Panc1 (cell line): ENCODE measurements around the gene LRFN3. TPM values are rescaled to one million over a fixed set of nuclear protein-coding genes. Genes with fewer than 3 reads are reported as not detected.

Source experiments
- ATAC-seq: fragments of 200-7000 bp; cut with Tn5 transposase; 2 replicates; pipeline ENCODE4 v1.9.1; 2020; ENCODE audit warnings: mild to moderate bottlenecking, moderate library complexity
- BruUV-seq: library from RNA; stranded (reverse); fragments of 400-500 nt; replicated peaks from 2 replicates; lab custom pipeline; 2021; lab: Mats Ljungman, UMichigan
- CTCF ChIA-PET: fragments of 300-600 bp; sonication (Branson Sonifier 250); formaldehyde crosslinking; loops from one replicate; lab custom pipeline; 2022; ENCODE audit warnings: antibody characterized with exemption; lab: Charles Lee
- POLR2A ChIA-PET: fragments of 300-600 bp; sonication (Branson Sonifier 250); formaldehyde crosslinking; loops from one replicate; lab custom pipeline; 2022; ENCODE audit warnings: antibody characterized with exemption; lab: Charles Lee
- DNase-seq: peaks from one replicate; pipeline ENCODE4 v3.0.0-alpha.2; 2010; ENCODE audit warnings: low read depth, low spot score
- H3K27ac ChIP-seq: 2 replicates; pipeline ENCODE4 v1.5.1; 2011; ENCODE audit warnings: mild to moderate bottlenecking, low read length, inconsistent platforms
- H3K27me3 ChIP-seq: fragments of 200-500 bp; sonication (Bioruptor generic); 2 replicates; pipeline ENCODE4 v1.6.0; 2014; ENCODE audit warnings: low read length, inconsistent platforms; ENCODE audit not compliant: control insufficient read depth, insufficient read depth
- H3K36me3 ChIP-seq: fragments of 200-500 bp; sonication (Bioruptor generic); 2 replicates; pipeline ENCODE4 v1.5.1; 2014; ENCODE audit warnings: inconsistent platforms, mild to moderate bottlenecking, low read length, moderate library complexity; ENCODE audit not compliant: control insufficient read depth, insufficient read depth
- H3K4me1 ChIP-seq: 2 replicates; pipeline ENCODE4 v1.5.1; 2011; ENCODE audit warnings: inconsistent platforms, mild to moderate bottlenecking, low read length, moderate library complexity; ENCODE audit not compliant: control insufficient read depth, insufficient read depth
- H3K4me3 ChIP-seq, 2 experiments: 2 replicates each; pipeline ENCODE4 v1.5.1; 2011 to 2012; ENCODE audit warnings: low read depth in 2 of 2, low read length in 2 of 2, mild to moderate bottlenecking in 2 of 2, inconsistent platforms in 1 of 2, moderate library complexity in 1 of 2
- H3K9me3 ChIP-seq: fragments of 200-500 bp; sonication (Bioruptor generic); 2 replicates; pipeline ENCODE4 v1.5.1; 2014; ENCODE audit warnings: low read depth, mild to moderate bottlenecking, inconsistent platforms, low read length, moderate library complexity; ENCODE audit not compliant: control insufficient read depth, insufficient read depth
- POLR2AphosphoS5 ChIP-seq: IDR thresholded peaks from 2 replicates; pipeline ENCODE4 v1.6.1; 2012; ENCODE audit warnings: mild to moderate bottlenecking, low read depth, low read length, moderate library complexity
- SIN3A ChIP-seq: IDR thresholded peaks from 2 replicates; pipeline ENCODE4 v1.6.1; 2012; ENCODE audit warnings: low read depth, mild to moderate bottlenecking, low read length, moderate library complexity, borderline replicate concordance; ENCODE audit not compliant: insufficient read depth
- TCF7L2 ChIP-seq: IDR thresholded peaks from 2 replicates; pipeline ENCODE4 v1.6.1; 2011; ENCODE audit warnings: mild to moderate bottlenecking, low read depth, low read length, inconsistent platforms
- in situ Hi-C: cut with HindIII; loops from 2 replicates; pipeline ENCODE4 v1.10.0; 2016; ENCODE audit warnings: low sequenced_read_pairs, low pct_unique_long_range_greater_than_20kb
- intact Hi-C: fragments of 100-400 bp; cut with micrococcal nuclease; formaldehyde crosslinking; loops from one replicate; pipeline ENCODE4 v1.10.0; 2022; ENCODE audit not compliant: unreplicated experiment
- total RNA-seq: library from RNA; stranded (reverse); gene quantifications from one replicate; pipeline ENCODE4 v1.2.1, GENCODE V29; 2021; ENCODE audit not compliant: unreplicated experiment
- TF ChIP-seq, protein P1 (sequence below), 2 experiments: IDR thresholded peaks; 2 replicates each; pipeline ENCODE4 v1.6.1; 2011 to 2012; ENCODE audit warnings: low read depth in 2 of 2, control low read depth in 1 of 2, low read length in 1 of 2, mild to moderate bottlenecking in 1 of 2, moderate library complexity in 1 of 2; ENCODE audit not compliant: insufficient read depth in 1 of 2
- TF ChIP-seq, protein P2 (sequence below): fragments of 450-650 bp; IDR thresholded peaks from 2 replicates; pipeline ENCODE4 v1.5.1; 2017; ENCODE audit warnings: mild to moderate bottlenecking

LRFN3 gene
- total RNA-seq, 1 experiment from 2014 or later: 16.7 TPM

DNA sequence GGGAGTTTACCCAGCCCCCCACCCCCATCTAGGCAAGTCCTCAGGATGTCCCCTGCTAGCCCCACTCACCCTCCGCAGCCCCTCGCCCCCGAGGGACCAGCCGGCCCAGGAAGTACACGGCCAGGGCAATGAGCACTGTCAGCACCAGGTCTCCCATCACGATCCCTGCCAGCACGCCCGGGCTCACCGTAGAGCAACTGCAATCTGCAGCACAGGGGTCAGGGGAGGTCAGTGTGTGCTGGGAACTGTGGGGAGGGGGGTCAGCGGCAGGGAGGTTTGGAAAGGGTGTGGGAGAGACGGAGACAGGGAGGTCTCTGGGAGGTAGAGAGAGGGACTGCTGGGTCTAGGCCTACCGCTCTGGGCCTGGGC is 28.8 kb upstream of the LRFN3 start:
- BruUV-seq: no TSS peak
- Histone ChIP-seq H3K4me3 (no peak overlapping the region), H3K27me3 (no peaks in the 10 kb centered on the region), H3K9me3 (no peaks in the 10 kb centered on the region), H3K4me1 (peaks cover 3% of the 10 kb centered on the region; the same call in 1 of the 2 replicates), H3K27ac (no peak overlapping the region), H3K36me3 (no peaks in the 10 kb centered on the region)
- TF ChIP-seq TCF7L2: no peak
- no peak for ATAC-seq
- no peak for DNase-seq
- in situ Hi-C loops: loop anchor here (10.0 kb wide), 1 partner anchor 73 kb away; no protein-coding TSS in a partner anchor
- intact Hi-C loops: no loop called here
- ChIA-PET CTCF (no interaction called here), POLR2A (no interaction called here)

DNA sequence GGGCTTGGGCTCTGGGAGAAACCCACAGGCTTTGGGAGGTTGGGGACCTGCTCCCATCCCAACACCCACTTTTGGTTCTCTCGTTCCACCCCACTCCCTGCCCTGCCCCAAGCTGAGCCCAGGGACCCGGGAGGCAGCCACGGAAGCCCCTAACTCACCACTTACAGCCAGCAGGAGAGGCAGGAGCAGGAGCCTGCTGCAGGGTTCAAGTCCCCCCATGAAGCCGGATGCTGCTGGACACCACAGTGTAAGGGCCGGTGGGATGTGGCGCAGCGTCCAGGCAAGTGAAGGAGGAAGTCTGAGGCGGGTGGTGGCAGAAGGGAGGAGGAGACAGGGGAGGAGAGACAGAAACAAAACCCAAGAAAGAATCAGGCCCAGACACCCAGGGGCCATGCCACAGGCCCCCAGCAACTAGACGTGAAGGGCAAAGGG is 28.1 kb upstream of the LRFN3 start, which contains the start of gene TYROBP:
Gene TYROBP (minus strand): TSS at position 286 of the 432 bp plus-strand sequence. CDS start 67 bp downstream, at position 219.
- H3K4me3 ChIP-seq: no peak within 1 kb of the TSS
- H3K27me3 ChIP-seq: no peaks in the 10 kb centered on the region
- DNase-seq (no peak), ATAC-seq (no peak)
- H3K27ac ChIP-seq: no peak within 1 kb of the TSS
- in situ Hi-C loops: loop anchor here (10.0 kb wide), 1 partner anchor 73 kb away; no protein-coding TSS in a partner anchor
- TF ChIP-seq, protein P1, sequence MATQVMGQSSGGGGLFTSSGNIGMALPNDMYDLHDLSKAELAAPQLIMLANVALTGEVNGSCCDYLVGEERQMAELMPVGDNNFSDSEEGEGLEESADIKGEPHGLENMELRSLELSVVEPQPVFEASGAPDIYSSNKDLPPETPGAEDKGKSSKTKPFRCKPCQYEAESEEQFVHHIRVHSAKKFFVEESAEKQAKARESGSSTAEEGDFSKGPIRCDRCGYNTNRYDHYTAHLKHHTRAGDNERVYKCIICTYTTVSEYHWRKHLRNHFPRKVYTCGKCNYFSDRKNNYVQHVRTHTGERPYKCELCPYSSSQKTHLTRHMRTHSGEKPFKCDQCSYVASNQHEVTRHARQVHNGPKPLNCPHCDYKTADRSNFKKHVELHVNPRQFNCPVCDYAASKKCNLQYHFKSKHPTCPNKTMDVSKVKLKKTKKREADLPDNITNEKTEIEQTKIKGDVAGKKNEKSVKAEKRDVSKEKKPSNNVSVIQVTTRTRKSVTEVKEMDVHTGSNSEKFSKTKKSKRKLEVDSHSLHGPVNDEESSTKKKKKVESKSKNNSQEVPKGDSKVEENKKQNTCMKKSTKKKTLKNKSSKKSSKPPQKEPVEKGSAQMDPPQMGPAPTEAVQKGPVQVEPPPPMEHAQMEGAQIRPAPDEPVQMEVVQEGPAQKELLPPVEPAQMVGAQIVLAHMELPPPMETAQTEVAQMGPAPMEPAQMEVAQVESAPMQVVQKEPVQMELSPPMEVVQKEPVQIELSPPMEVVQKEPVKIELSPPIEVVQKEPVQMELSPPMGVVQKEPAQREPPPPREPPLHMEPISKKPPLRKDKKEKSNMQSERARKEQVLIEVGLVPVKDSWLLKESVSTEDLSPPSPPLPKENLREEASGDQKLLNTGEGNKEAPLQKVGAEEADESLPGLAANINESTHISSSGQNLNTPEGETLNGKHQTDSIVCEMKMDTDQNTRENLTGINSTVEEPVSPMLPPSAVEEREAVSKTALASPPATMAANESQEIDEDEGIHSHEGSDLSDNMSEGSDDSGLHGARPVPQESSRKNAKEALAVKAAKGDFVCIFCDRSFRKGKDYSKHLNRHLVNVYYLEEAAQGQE (IDR thresholded peaks at IDR 0.05; ENCODE audit: insufficient read depth in 1 of 2, low read depth in 2 of 2, low read length in 1 of 2): no peak
- no peak for TF ChIP-seq TCF7L2
- TF ChIP-seq SIN3A: no peak
- TF ChIP-seq POLR2AphosphoS5: no peak
- TF ChIP-seq, protein P2, sequence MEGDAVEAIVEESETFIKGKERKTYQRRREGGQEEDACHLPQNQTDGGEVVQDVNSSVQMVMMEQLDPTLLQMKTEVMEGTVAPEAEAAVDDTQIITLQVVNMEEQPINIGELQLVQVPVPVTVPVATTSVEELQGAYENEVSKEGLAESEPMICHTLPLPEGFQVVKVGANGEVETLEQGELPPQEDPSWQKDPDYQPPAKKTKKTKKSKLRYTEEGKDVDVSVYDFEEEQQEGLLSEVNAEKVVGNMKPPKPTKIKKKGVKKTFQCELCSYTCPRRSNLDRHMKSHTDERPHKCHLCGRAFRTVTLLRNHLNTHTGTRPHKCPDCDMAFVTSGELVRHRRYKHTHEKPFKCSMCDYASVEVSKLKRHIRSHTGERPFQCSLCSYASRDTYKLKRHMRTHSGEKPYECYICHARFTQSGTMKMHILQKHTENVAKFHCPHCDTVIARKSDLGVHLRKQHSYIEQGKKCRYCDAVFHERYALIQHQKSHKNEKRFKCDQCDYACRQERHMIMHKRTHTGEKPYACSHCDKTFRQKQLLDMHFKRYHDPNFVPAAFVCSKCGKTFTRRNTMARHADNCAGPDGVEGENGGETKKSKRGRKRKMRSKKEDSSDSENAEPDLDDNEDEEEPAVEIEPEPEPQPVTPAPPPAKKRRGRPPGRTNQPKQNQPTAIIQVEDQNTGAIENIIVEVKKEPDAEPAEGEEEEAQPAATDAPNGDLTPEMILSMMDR: no peak
- H3K9me3 ChIP-seq: no peaks in the 10 kb centered on the region
- ChIA-PET POLR2A (interaction anchor here (0.6 kb wide), 1 partner anchor 129 kb away, joined by 7 read pairs; no protein-coding TSS in a partner anchor), CTCF (no interaction called here)
- H3K4me1 ChIP-seq: 0 out of 2 replicates have a peak, but pooled peaks cover 3% of the 10 kb centered on the region
- intact Hi-C loops: no loop called here
- no TSS peak for BruUV-seq
- H3K36me3 ChIP-seq: no peaks in the 10 kb centered on the region

DNA sequence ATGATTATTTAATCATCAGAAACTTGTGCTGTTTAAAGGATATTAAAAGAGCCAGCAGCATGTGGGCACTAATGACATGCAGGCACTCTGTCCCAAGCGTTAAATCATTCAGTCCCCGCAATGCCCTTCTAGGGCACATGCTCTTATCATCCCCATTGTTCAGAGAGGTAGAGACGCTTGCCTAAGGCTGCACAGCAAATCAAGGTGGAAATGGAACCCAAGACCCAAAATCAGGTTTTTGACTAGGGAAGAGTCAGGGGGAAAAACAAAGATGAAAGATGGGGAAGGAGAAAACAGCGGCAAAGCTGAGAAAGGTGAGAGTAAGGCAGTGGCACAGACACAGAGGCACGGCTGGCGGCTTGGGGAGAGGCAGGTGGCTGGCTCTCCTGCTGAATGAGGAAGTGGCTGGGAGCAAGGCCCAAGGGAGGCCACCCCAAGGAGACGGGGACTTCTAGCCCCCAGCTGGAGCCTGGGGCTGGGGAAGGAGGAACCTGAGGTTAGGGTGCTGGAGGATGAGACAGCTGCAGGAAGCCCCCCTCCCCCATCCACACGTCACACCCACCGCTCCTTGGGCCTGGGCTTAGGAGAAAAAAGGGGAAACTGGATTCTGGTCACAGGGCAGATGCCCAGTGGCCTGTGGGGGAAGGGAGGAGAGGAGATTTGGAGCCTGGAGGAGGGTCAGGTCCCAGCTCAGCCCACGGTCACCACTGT is 27.0 kb upstream of the LRFN3 start:
- TF ChIP-seq, protein P1 (IDR thresholded peaks at IDR 0.05; ENCODE audit: insufficient read depth in 1 of 2, low read depth in 2 of 2, low read length in 1 of 2): no peak
- TF ChIP-seq POLR2AphosphoS5: no peak
- TF ChIP-seq, protein P2: no peak
- TF ChIP-seq TCF7L2: no peak
- no peak for TF ChIP-seq SIN3A
- BruUV-seq: no TSS peak
- DNase-seq (no peak), ATAC-seq (no peak)
- in situ Hi-C loops: loop anchor here (10.0 kb wide), 1 partner anchor 74 kb away; no protein-coding TSS in a partner anchor
- CTCF ChIA-PET: interaction anchor here (0.6 kb wide), 1 partner anchor 74 kb away, joined by 4 read pairs; no protein-coding TSS in a partner anchor
- no peaks in the 10 kb centered on the region for H3K9me3 ChIP-seq
- H3K27ac ChIP-seq: no peak overlapping the region
- H3K4me1 ChIP-seq: no peaks in the 10 kb centered on the region
- POLR2A ChIA-PET: interaction anchor here (0.6 kb wide), 1 partner anchor 21 kb away, joined by 8 read pairs; no protein-coding TSS in a partner anchor
- no peaks in the 10 kb centered on the region for H3K36me3 ChIP-seq
- H3K4me3 ChIP-seq: no peak overlapping the region
- no peaks in the 10 kb centered on the region for H3K27me3 ChIP-seq
- intact Hi-C loops: no loop called here
